ENCODE data around the gene GRWD1. TPM values are rescaled to one million over a fixed set of nuclear protein-coding genes. Genes with fewer than 3 reads are reported as not detected.

GRWD1 gene
- total RNA-seq (2022; extraction: Qiagen RNA extraction) = 93.6 to 132 TPM (median 119 TPM) in 5 replicates

DNA sequence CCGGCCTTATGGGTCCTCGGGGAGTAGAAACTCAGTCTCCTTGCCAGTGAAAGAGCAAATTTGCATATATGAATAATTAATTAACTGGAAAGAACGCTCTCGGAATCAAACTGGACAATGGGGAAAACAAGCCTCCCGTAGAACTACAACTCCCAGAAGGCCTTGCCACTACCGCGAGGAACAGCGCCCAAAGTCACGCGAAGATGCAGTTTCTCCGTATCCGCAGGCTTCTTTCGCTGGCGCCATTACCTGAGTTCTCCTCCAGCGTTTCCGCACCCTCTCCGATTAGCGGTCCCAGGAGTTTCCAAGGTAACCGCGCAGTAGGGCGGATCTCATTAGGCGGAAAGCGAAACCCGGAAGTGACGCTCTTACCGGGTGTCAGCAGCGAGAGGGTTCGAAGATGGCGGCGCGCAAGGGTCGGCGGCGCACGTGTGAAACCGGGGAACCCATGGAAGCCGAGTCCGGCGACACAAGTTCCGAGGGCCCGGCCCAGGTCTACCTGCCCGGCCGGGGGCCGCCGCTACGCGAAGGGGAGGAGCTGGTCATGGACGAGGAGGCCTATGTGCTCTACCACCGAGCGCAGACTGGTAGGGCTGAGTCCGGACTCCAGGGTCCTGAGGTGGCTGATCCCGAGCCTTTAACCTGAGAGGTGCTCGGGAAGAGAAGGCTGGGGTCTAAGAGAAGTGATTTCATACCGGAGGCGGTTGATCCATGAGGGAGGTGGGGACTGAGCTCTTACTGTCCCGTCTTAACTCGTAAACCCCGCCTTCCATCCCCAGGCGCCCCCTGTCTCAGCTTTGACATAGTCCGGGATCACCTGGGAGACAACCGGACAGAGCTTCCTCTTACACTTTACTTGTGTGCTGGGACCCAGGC lies at the start of gene GRWD1:
GRWD1 (plus strand) TSS at position 378 of the 876 bp plus-strand sequence; CDS start at position 401, 23 bp downstream.

DNA sequence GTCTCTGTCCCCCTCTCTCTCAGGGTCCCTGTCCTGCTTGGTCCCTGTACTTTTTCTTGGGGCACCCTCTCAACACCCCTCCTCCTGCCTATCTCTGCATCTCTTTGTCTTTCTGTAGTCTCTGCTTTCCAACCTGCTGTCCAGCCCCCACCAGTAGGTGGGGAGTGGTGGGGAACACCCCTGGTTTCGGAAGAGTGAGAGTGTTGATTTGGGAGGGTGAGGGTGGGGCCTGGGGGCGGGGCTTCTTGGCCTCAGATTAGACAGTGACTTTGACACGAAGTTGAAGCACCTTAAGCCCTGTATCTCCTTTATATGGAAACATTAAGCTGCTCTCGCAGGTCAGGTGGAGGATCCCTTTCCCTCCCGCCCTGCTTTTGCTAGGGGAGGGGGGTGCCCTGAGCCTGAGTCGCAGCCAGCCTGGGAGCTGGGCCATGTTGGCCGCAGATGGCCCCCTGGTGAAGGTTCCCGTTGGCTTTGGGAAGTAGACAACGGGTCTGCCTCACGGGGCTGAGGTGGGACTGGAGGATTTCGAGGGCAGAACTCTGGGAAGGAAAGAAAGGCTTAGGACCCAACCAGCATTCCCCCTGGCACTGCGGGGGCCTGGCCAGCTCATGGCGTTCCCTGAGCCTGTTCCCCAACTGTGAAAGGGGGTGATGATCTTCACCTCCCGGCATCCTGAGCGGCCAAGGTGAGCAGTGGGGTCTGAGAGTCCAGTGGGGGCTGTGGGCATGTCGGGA lies 9.6 kb downstream of the GRWD1 start, which contains the start of gene KCNJ14:
KCNJ14 (plus strand) TSS at position 404 of the 737 bp plus-strand sequence. CDS start 6,151 bp downstream, outside the sequence.

GRCh38 chr19:48469289-48469881 lies 23.6 kb downstream of the GRWD1 start, which contains the start of gene CYTH2:
Gene CYTH2 (plus strand): TSS chr19:48469369. CDS start chr19:48469508, 139 bp downstream.

Other genes with a start within 250 kb of the GRWD1 start
- 14.8 to 18.9 TPM (median 18.0 TPM) in 5 replicates for gene CARD8, start 190.1 kb upstream of the GRWD1 start, total RNA-seq (2022; extraction: Qiagen RNA extraction)
- gene ZNF114, start 175.9 kb upstream of the GRWD1 start, total RNA-seq (2022; extraction: Qiagen RNA extraction) = 8.3 to 10.1 TPM (median 9.5 TPM) in 5 replicates
- 380 to 538 TPM (median 393 TPM) in 5 replicates for gene EMP3, start 120.4 kb upstream of the GRWD1 start, total RNA-seq (2022; extraction: Qiagen RNA extraction)
- 3.6 to 4.8 TPM (median 4.8 TPM) in 5 replicates for gene TMEM143, start 82.0 kb upstream of the GRWD1 start, total RNA-seq (2022; extraction: Qiagen RNA extraction)
- 2.3 to 3.7 TPM (median 2.8 TPM) in 5 replicates for gene SYNGR4, start 81.6 kb upstream of the GRWD1 start, total RNA-seq (2022; extraction: Qiagen RNA extraction)
- gene KDELR1, start 54.4 kb upstream of the GRWD1 start, total RNA-seq (2022; extraction: Qiagen RNA extraction) = 328 to 488 TPM (median 483 TPM) in 5 replicates
- 5.0 to 9.7 TPM (median 8.6 TPM) in 5 replicates for gene GRIN2D, start 52.3 kb upstream of the GRWD1 start, total RNA-seq (2022; extraction: Qiagen RNA extraction)
- gene KCNJ14, start 9.6 kb downstream of the GRWD1 start, total RNA-seq (2022; extraction: Qiagen RNA extraction) = 1.1 to 2.1 TPM (median 1.2 TPM) in 5 replicates
- 54.6 to 66.8 TPM (median 60.9 TPM) in 5 replicates for gene CYTH2, start 23.4 kb downstream of the GRWD1 start, total RNA-seq (2022; extraction: Qiagen RNA extraction)
- gene LMTK3, start 65.9 kb downstream of the GRWD1 start, total RNA-seq (2022; extraction: Qiagen RNA extraction) = 2.2 to 5.3 TPM (median 4.8 TPM) in 5 replicates
- gene SULT2B1, start 106.2 kb downstream of the GRWD1 start, total RNA-seq (2022; extraction: Qiagen RNA extraction) = 11.9 to 18.4 TPM (median 17.2 TPM) in 5 replicates
- gene SPACA4, start 160.8 kb downstream of the GRWD1 start, total RNA-seq (2022; extraction: Qiagen RNA extraction) = 0.08 to 0.11 TPM in 2 of 5 replicates, not detected in the others
- gene FAM83E, start 169.1 kb downstream of the GRWD1 start, total RNA-seq (2022; extraction: Qiagen RNA extraction) = 0.12 to 0.40 TPM (median 0.18 TPM) in 5 replicates
- gene RPL18, start 173.2 kb downstream of the GRWD1 start, total RNA-seq (2022; extraction: Qiagen RNA extraction) = 2,904 to 3,740 TPM (median 3,069 TPM) in 5 replicates
- gene SPHK2, start 173.5 kb downstream of the GRWD1 start, total RNA-seq (2022; extraction: Qiagen RNA extraction) = 10.1 to 17.1 TPM (median 15.9 TPM) in 5 replicates
- 1.5 to 2.7 TPM (median 1.7 TPM) in 5 replicates for gene DBP, start 191.4 kb downstream of the GRWD1 start, total RNA-seq (2022; extraction: Qiagen RNA extraction)
- 7.6 to 13.1 TPM (median 9.9 TPM) in 5 replicates for gene CA11, start 200.2 kb downstream of the GRWD1 start, total RNA-seq (2022; extraction: Qiagen RNA extraction)
- gene NTN5, start 227.0 kb downstream of the GRWD1 start, total RNA-seq (2022; extraction: Qiagen RNA extraction) = 0.07 to 0.29 TPM (median 0.19 TPM) in 5 replicates
- gene FUT2, start 250.0 kb downstream of the GRWD1 start, total RNA-seq (2022; extraction: Qiagen RNA extraction) = not detected in 5 replicates

All from A549 treated with dexamethasone at 1 μM for 4 hours (cell line).